ENCODE data around the gene SNAP47.

The SNAP47 gene

DNA sequence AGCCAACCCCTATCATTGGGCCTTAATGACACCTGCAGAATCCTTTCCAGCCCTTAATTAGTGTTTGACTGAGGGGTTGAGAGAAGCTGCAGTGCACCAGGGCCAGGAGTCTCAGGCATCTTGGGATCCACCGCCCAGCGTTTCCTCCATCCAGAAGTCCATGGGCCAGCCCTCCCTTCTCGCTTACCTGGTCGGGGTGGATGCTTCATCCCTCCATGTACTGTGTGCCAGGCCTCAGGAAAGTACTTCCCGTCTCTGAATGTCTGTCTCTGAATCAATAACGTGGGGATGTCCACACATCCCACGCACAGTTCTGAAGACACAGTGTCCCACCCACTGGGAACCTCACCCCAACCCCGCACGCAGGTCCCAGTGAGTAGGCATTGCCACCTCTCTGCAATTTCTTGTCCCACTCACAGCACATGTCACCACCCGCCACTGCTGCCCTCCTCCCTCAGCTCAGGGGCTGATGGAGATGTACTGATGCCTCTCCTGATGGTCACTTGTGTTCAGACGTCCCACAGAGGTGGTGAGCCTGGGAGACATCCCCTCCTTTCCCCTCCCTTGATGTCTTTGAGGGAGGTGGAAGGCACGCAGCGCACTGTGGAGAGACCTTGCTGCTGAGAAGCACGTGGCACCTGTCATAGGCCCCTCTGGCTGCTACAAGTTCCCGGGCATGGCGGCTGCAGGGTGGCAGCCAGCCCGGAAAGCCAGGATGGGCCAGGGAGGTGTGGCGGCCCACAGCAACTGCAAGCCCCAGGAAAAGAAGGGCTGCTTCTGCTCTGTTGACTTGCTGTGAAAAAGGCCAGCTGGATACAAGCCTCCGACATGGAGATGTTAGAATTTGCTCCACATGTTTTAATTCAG is 50.8 kb downstream of the SNAP47 start:
- peak; percentile 8 for DNase-seq (ENCODE audit: low spot score)

DNA sequence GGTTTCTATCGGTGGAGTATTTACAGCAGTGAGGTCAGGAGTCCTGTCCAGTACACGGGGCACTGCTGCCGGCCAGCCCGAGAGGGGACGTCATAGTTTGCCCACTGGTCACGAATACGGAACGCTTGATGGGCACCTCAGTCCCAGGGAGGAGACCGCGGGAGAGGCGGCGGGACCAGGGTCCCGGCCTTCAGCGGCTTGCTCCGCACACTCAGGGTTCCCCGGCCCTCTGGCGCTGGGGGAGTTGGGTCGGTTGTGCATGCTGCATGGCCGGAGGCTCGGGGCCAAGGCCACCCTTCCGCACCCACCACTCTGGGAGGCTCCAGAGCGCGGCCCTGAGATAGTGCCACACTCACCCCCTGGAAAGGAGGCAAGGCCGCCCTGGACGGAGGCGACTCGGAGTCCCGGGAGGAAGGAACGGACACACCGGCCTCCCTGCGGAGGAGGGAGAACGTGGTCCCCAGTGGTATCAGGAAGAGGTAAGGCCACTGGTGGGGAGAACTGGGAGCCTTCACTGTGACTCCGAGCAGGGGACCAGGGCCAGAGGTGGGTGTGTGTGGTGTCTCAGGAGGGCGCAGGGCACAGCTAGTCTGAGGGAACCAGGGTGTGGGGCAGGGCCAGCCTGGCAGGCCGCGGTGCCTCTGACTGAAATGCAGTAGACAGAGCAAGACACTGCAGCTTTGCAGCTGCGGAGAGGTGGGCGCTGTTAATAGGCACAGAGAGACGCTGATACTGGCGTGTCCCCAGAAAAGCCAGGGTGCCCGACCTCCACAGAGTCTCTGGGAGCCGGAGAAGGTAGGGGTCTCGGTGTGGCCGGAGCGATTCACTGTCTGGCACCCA is 51.7 kb downstream of the SNAP47 start:
- peak; percentile 41 for DNase-seq (ENCODE audit: low spot score)

DNA sequence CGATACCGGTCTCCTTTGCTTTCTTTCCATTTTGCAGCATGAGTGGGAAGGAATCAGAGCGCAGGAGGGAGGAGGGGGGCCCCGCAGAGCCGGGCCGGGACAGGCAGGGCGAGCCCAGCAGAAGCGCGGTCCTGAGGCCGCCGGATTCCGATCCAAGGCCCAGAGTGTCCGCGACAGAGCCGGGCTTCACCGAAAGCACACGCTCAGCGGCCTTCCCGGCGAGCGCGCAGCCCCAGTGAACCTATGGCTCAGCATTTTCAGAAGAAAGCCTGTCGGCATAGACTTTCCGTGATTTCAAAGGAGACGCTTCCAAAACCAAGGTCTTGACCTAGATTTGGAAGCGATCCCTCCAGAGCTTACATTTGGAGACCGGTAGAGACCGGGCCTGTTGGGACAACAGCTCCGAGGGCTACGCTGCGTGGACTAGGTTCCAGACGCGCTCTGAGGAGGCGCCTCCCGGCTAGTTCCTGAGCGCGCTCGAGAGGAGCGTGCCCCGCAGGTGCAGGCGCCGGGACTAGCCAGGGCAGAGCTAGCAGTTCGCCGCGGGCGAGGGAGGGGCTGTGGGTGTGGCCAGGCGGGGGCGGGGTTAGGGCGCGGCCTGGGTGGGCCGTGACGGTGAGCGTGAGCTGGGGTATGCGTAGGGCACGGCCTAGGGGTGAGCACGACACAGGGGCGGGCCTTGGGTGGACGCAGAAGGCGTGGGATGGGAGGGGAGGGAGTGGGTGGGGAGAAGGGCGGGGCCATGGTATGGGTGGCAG is 52.5 kb downstream of the SNAP47 start:
- peak; percentile 97 for DNase-seq (ENCODE audit: low spot score)

- peak; percentile 86 for DNase-seq (ENCODE audit: low spot score)
These were observed 53.2 kb downstream of the SNAP47 start for GRCh38 chr1:227788271-227789083.

DNA sequence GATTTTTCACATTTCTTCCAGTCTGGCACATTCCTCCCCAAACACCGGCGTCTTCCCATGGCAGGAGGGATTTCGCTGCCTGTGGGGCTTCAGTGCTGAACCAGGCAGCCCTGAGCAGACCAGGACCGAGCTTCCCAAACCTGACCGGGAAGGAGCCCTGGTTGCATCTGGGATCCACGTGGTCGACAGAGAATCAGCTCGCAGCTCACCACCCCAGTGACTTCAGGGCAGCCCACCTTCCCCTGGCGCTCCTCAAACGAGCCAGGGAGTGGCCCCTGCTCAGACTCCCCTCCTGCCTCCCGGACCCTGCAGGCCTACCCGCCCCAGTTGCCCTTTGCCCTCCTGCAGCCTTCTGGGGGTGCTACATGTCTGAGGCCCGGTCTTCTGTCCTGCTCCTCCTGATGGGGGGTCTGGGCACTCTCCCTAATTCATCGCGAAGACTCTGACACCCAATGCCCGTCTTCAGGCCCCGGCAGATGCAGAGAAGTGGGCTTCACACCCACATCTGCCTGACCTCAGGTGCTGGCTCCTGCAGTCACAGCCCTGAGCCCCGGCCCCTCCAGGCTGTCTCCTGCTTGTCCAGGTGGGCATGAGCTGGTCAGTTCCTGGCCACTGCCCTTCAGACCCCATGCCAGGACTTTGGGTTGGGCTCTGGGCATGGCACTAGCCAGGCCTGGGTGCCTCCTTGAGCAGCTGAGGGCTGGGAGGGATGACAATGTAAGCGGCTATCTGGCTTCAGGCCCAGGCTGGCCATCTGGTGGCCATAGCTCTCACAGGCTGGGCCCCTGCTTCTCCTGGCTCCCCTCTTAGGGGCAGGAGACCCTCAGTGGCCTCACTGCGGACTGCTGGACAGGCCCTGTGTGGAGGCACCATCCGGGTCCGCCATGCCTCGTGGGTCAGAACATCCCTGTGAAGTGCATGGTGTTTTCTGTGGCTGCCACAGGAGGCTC is 54.1 kb downstream of the SNAP47 start:
- peak; percentile 11 for DNase-seq (ENCODE audit: low spot score)

DNA sequence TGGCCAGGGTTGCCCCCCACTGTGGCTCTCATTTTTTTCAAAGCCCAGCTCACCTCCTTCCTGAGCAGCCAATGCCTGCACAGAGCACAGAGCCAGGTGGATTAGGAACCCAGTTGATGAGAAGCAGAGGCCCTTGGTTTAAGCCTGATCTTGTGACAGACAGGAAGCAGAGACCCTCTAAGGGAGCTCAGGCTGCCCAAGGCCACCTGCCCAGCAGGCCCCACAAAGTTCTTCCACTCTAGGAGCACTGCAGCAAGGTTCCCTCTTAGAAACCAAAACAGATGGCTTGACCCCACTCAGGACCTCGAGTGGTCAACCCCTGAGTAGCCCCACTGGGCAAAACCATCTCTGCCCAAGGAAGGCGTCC is 54.8 kb downstream of the SNAP47 start:
- DNase-seq (ENCODE audit: low spot score) = no peak

DNA sequence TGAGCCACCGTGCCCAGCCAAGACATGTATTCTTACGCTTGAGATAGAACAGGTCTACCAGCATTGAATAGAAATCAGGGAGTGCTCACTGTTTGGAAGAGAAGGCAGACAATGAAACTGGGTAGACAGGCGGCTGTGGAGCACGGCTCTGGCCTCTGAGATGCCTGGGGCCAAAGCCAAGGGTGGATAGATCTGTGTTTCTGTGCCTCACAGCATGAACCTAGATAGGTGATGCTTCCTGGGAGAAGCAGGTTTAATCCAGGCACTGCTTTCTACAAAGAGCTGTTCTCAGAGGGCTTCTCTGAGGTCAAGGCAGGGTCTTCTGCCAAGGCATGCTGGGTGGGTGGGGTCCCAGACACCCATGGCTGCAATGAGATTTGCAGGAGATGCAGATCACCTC is 55.6 kb downstream of the SNAP47 start:
- no peak for DNase-seq (ENCODE audit: low spot score)

DNA sequence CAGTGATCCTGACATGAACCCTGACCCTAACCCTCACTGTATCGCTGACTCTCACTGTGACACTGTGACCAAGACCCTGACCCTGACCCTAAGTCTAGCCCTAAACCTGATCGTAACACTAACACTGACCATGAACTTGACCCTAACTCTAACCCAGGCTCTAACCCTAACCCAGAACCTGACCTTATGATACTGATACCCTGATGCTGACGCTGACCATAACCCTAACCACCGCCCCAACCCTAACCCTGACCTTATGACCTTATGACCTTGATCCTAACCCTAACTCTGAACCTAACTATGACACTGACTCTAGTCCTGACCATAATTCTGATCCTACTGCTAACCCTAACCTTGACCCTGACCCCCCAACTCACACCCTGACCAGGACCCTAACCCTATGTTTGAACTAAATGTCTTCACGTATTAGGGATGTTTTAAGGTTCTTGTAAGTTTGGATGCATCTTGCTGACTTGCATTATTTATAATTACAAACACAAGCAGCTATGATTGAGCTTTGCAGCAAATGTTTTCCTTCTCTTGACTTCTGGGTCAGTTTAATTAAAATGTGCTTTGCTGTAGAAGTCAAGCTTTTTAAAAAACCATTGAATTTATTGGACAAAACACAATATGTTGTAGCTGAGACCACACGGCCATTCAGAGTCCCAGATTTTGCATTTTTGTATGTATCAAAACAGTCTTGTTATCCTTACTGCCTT is 56.3 kb downstream of the SNAP47 start:
- no peak for DNase-seq (ENCODE audit: low spot score)

GRCh38 chr1:227792216-227793078 is 57.2 kb downstream of the SNAP47 start:
- DNase-seq (ENCODE audit: low spot score) = peak; percentile 7

- no peak for DNase-seq (ENCODE audit: low spot score)
These were observed 58.1 kb downstream of the SNAP47 start for GRCh38 chr1:227793079-227793947.

- DNase-seq (ENCODE audit: low spot score) = peak; percentile 88
These were observed 58.9 kb downstream of the SNAP47 start for GRCh38 chr1:227793948-227794816.

DNA sequence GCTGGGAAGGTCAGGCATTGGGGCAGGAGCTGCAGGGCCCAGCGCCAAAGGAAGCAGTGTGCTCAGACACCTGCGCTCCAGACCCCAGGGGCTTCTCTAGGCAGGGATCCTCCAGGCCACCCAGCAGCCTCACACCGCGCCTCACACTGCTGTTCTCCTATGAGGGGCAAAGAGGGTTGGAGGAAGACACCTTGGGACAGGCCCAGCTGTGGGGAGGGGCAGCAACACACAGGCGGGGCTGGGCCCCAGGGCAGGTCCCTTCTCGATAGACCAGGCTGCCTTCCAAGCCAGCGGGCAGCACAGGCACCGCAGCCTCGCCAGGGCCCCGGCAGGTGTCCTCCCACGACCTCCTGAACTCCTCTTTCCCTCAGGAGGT is 59.6 kb downstream of the SNAP47 start:
- peak; percentile 48 for DNase-seq (ENCODE audit: low spot score)

DNA sequence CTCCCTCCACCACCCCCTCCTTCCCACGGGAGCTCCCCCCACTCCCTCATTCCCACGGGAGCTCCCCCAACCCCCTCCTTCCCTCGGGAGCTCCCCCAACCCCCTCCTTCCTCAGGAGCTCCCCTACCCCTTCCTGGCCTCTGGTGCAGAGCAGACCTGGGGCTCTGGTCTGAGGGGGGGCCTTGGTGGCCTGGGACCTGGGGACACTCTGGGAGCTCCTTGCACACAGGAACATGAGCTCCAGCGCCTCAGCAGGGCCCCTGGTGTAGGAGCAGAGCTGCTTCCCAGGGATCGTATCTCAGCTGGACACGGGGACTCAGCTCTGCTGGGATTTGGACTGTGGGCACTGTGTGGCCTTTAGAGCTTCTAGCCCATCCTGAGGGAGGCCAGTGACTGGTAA is 60.5 kb downstream of the SNAP47 start:
- DNase-seq (ENCODE audit: low spot score) = peak; percentile 6

DNA sequence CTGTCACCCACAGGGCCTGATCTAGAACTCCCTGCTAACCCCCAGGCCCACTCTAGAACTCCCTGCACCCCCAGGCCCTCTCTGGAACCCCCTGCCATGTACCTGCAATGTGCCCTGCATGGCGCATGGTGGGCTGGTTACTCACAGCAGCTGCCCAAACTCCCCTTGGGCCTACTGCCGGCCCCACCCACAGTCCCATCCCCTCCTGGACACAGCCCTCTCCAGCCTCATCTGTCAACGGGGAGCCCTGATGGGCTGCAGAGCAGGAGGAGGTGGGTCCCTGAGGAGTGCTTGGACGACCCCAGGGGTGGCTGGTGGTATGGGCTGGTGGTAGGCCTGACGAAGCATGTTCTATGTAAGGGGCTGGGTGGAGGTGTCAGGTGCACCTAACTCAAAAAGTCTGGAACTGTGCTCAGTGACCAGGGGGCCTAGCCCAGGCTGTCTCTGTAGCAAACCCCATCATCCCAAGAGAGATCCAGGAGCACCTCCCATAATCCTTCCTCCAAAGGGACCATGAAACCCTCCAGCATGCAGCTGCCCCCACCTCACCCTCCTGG is 61.2 kb downstream of the SNAP47 start:
- peak; percentile 3 for DNase-seq (ENCODE audit: low spot score)

DNA sequence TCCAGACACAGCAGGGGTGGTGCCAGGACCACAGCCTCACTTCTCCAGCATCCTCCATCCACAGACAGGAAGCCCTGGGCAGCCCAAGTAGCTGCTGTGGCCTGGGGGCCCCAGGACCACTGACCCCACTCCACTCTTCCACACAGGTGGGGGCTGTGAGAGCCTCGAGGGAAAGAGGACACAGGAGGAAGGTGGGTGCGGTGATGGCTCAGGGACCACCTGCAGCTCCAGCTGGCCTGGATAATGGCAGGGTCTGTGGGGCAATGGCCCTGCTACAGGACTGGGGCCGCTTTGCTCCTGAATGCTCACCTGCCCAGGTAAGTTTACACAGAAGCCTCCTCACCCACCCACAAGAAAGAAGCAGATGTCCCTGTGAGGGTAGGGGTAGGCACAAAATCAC is 61.9 kb downstream of the SNAP47 start:
- DNase-seq (ENCODE audit: low spot score) = peak; percentile 4

- DNase-seq (ENCODE audit: low spot score) = no peak
These were observed 62.4 kb downstream of the SNAP47 start for GRCh38 chr1:227797625-227798024.
